ENCODE data around the gene RSRC1.

The RSRC1 gene

GRCh38 chr3:158489181-158489580 is 379.3 kb downstream of the RSRC1 start:
- no peaks in the 10 kb centered on the region for H3K9me2 ChIP-seq (ENCODE audit: low read depth, low read length)
- H3F3A ChIP-seq (ENCODE audit: insufficient read depth, low read length) = no peaks in the 10 kb centered on the region
- no peaks in the 10 kb centered on the region; the same call in 1 of the 2 replicates for H3K9me3 ChIP-seq (ENCODE audit: low read length)
- no peak overlapping the region for H3K27ac ChIP-seq (ENCODE audit: low read depth, low read length, poor library complexity, severe bottlenecking)
- no peak overlapping the region for H3K4me3 ChIP-seq (ENCODE audit: low read depth, low read length, poor library complexity, severe bottlenecking)
- H2AFZ ChIP-seq (ENCODE audit: low read length) = no peak overlapping the region
- H3K4me1 ChIP-seq (ENCODE audit: insufficient read depth, low read length, severe bottlenecking) = no peaks in the 10 kb centered on the region
- H3K4me2 ChIP-seq (ENCODE audit: low read length) = no peak overlapping the region
- no peak for TF ChIP-seq EZH2 (IDR thresholded peaks at IDR 0.05; ENCODE audit: borderline replicate concordance, low read length)
- TF ChIP-seq, protein P1, sequence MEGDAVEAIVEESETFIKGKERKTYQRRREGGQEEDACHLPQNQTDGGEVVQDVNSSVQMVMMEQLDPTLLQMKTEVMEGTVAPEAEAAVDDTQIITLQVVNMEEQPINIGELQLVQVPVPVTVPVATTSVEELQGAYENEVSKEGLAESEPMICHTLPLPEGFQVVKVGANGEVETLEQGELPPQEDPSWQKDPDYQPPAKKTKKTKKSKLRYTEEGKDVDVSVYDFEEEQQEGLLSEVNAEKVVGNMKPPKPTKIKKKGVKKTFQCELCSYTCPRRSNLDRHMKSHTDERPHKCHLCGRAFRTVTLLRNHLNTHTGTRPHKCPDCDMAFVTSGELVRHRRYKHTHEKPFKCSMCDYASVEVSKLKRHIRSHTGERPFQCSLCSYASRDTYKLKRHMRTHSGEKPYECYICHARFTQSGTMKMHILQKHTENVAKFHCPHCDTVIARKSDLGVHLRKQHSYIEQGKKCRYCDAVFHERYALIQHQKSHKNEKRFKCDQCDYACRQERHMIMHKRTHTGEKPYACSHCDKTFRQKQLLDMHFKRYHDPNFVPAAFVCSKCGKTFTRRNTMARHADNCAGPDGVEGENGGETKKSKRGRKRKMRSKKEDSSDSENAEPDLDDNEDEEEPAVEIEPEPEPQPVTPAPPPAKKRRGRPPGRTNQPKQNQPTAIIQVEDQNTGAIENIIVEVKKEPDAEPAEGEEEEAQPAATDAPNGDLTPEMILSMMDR (IDR thresholded peaks at IDR 0.05; ENCODE audit: low read length) = no peak
- H3K36me3 ChIP-seq (ENCODE audit: insufficient read depth, low read length) = no peaks in the 10 kb centered on the region
- H4K20me1 ChIP-seq (ENCODE audit: insufficient read depth, low read length) = no peaks in the 10 kb centered on the region
- H3K9ac ChIP-seq (ENCODE audit: low read length) = no peak overlapping the region
- H3K79me2 ChIP-seq (ENCODE audit: insufficient read depth, low read length) = no peaks in the 10 kb centered on the region
- H3K27me3 ChIP-seq (ENCODE audit: insufficient read depth, low read length) = no peaks in the 10 kb centered on the region

DNA sequence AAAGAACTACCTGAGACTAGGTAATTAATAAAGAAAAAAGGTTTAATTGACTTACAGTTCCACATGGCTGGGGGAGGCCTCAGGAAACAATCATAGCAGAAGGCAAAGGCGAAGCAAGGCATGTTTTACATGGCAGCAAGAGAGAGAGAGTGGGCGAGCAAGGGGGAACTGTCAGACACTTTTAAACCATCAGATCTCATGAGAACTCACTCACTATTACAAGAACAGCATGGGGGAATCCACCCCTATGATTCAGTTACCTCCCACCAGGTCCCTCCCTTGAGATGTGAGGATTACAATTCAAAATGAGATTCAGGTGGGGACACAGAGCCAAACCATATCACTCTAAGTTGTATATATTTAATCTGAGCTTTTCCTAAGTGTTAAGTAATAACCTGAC is 382.1 kb downstream of the RSRC1 start:
- H3K79me2 ChIP-seq (ENCODE audit: insufficient read depth, low read length) = no peaks in the 10 kb centered on the region
- H3K27me3 ChIP-seq (ENCODE audit: insufficient read depth, low read length) = no peaks in the 10 kb centered on the region
- H3K4me2 ChIP-seq (ENCODE audit: low read length) = no peak overlapping the region
- H3K4me1 ChIP-seq (ENCODE audit: insufficient read depth, low read length, severe bottlenecking) = no peaks in the 10 kb centered on the region
- H3K4me3 ChIP-seq (ENCODE audit: low read depth, low read length, poor library complexity, severe bottlenecking) = no peak overlapping the region
- no peak overlapping the region for H2AFZ ChIP-seq (ENCODE audit: low read length)
- H3K9ac ChIP-seq (ENCODE audit: low read length) = no peak overlapping the region
- H3K36me3 ChIP-seq (ENCODE audit: insufficient read depth, low read length) = no peaks in the 10 kb centered on the region
- H3K9me2 ChIP-seq (ENCODE audit: low read depth, low read length) = no peaks in the 10 kb centered on the region
- no peaks in the 10 kb centered on the region for H4K20me1 ChIP-seq (ENCODE audit: insufficient read depth, low read length)
- H3F3A ChIP-seq (ENCODE audit: insufficient read depth, low read length) = no peaks in the 10 kb centered on the region
- no peak for TF ChIP-seq EZH2 (IDR thresholded peaks at IDR 0.05; ENCODE audit: borderline replicate concordance, low read length)
- TF ChIP-seq, protein P1 (IDR thresholded peaks at IDR 0.05; ENCODE audit: low read length) = no peak
- no peaks in the 10 kb centered on the region; the same call in 1 of the 2 replicates for H3K9me3 ChIP-seq (ENCODE audit: low read length)
- H3K27ac ChIP-seq (ENCODE audit: low read depth, low read length, poor library complexity, severe bottlenecking) = no peak overlapping the region

- Histone ChIP-seq H3K9me2 (ENCODE audit: low read depth, low read length) (no peaks in the 10 kb centered on the region), H3K27ac (ENCODE audit: low read depth, low read length, poor library complexity, severe bottlenecking) (no peak overlapping the region), H3K4me2 (ENCODE audit: low read length) (no peak overlapping the region), H3F3A (ENCODE audit: insufficient read depth, low read length) (no peaks in the 10 kb centered on the region), H3K27me3 (ENCODE audit: insufficient read depth, low read length) (no peaks in the 10 kb centered on the region), H3K9me3 (ENCODE audit: low read length) (no peaks in the 10 kb centered on the region; the same call in 1 of the 2 replicates), H3K9ac (ENCODE audit: low read length) (no peak overlapping the region), H3K4me1 (ENCODE audit: insufficient read depth, low read length, severe bottlenecking) (no peaks in the 10 kb centered on the region), H4K20me1 (ENCODE audit: insufficient read depth, low read length) (no peaks in the 10 kb centered on the region), H3K36me3 (ENCODE audit: insufficient read depth, low read length) (no peaks in the 10 kb centered on the region), H3K79me2 (ENCODE audit: insufficient read depth, low read length) (no peaks in the 10 kb centered on the region), H2AFZ (ENCODE audit: low read length) (no peak overlapping the region), H3K4me3 (ENCODE audit: low read depth, low read length, poor library complexity, severe bottlenecking) (no peak overlapping the region)
- TF ChIP-seq, protein P1 (IDR thresholded peaks at IDR 0.05; ENCODE audit: low read length) = no peak
- no peak for TF ChIP-seq EZH2 (IDR thresholded peaks at IDR 0.05; ENCODE audit: borderline replicate concordance, low read length)
These were observed 382.8 kb downstream of the RSRC1 start for GRCh38 chr3:158492685-158493084.
